ENCODE results near the gene PAIP1. TPM values are rescaled to one million over a fixed set of nuclear protein-coding genes. Genes with fewer than 3 reads are reported as not detected.
"Not testable (repeated sequence)": the region's sequence is repeated elsewhere in the genome, so short reads cannot be mapped to it uniquely, and the experiment has no call there.

PAIP1 gene
- total RNA-seq, 1 donor from 2014 or later: 62.6 TPM

- H3K4me3 ChIP-seq (ENCODE audit: low read length in 3 of 3): no peak overlapping the region
- H3K27me3 ChIP-seq (ENCODE audit: control insufficient read depth in 3 of 3, insufficient read depth in 3 of 3, low read length in 3 of 3): no peaks in the 10 kb centered on the region
- peaks cover 0 to 8% (median 0%) of the 10 kb centered on the region in 3 donors for H3K36me3 ChIP-seq (ENCODE audit: control insufficient read depth in 3 of 3, insufficient read depth in 3 of 3, low read length in 3 of 3)
- no peaks in the 10 kb centered on the region for H3K9me3 ChIP-seq (ENCODE audit: control insufficient read depth in 3 of 3, low read length in 3 of 3)
- H3K4me1 ChIP-seq (ENCODE audit: control insufficient read depth in 3 of 3, insufficient read depth in 3 of 3, low read length in 3 of 3): no peaks in the 10 kb centered on the region
- H3K9ac ChIP-seq (ENCODE audit: low read depth in 1 of 3, low read length in 3 of 3): no peak overlapping the region
- H3K27ac ChIP-seq (ENCODE audit: low read depth, low read length): no peak overlapping the region
Observed at GRCh38 chr5:43590700-43591099, 33.8 kb upstream of the PAIP1 start.

GRCh38 chr5:43589310-43589709 is 32.4 kb upstream of the PAIP1 start:
- Histone ChIP-seq H3K9ac (ENCODE audit: low read depth in 1 of 3, low read length in 3 of 3) (no peak overlapping the region), H3K36me3 (ENCODE audit: control insufficient read depth in 3 of 3, insufficient read depth in 3 of 3, low read length in 3 of 3) (peaks cover 0 to 8% (median 0%) of the 10 kb centered on the region in 3 donors), H3K4me3 (ENCODE audit: low read length in 3 of 3) (no peak overlapping the region), H3K9me3 (ENCODE audit: control insufficient read depth in 3 of 3, low read length in 3 of 3) (no peaks in the 10 kb centered on the region), H3K27ac (ENCODE audit: low read depth, low read length) (no peak overlapping the region), H3K4me1 (ENCODE audit: control insufficient read depth in 3 of 3, insufficient read depth in 3 of 3, low read length in 3 of 3) (peaks cover 0 to 4% (median 3%) of the 10 kb centered on the region in 3 donors), H3K27me3 (ENCODE audit: control insufficient read depth in 3 of 3, insufficient read depth in 3 of 3, low read length in 3 of 3) (no peaks in the 10 kb centered on the region)

- H3K9ac ChIP-seq (ENCODE audit: low read depth in 1 of 3, low read length in 3 of 3): no peak overlapping the region
- peaks cover 0 to 8% (median 0%) of the 10 kb centered on the region in 3 donors for H3K36me3 ChIP-seq (ENCODE audit: control insufficient read depth in 3 of 3, insufficient read depth in 3 of 3, low read length in 3 of 3)
- no peaks in the 10 kb centered on the region for H3K27me3 ChIP-seq (ENCODE audit: control insufficient read depth in 3 of 3, insufficient read depth in 3 of 3, low read length in 3 of 3)
- no peaks in the 10 kb centered on the region for H3K9me3 ChIP-seq (ENCODE audit: control insufficient read depth in 3 of 3, low read length in 3 of 3)
- peaks cover 0 to 5% (median 4%) of the 10 kb centered on the region in 3 donors for H3K4me1 ChIP-seq (ENCODE audit: control insufficient read depth in 3 of 3, insufficient read depth in 3 of 3, low read length in 3 of 3)
- H3K27ac ChIP-seq (ENCODE audit: low read depth, low read length): no peak overlapping the region
- no peak overlapping the region for H3K4me3 ChIP-seq (ENCODE audit: low read length in 3 of 3)
Observed at GRCh38 chr5:43588842-43589241, 32.0 kb upstream of the PAIP1 start.

- no peak overlapping the region for H3K9ac ChIP-seq (ENCODE audit: low read depth in 1 of 3, low read length in 3 of 3)
- H3K27me3 ChIP-seq (ENCODE audit: control insufficient read depth in 3 of 3, insufficient read depth in 3 of 3, low read length in 3 of 3): no peaks in the 10 kb centered on the region
- H3K27ac ChIP-seq (ENCODE audit: low read depth, low read length): no peak overlapping the region
- H3K9me3 ChIP-seq (ENCODE audit: control insufficient read depth in 3 of 3, low read length in 3 of 3): no peaks in the 10 kb centered on the region
- no peak overlapping the region for H3K4me3 ChIP-seq (ENCODE audit: low read length in 3 of 3)
- H3K36me3 ChIP-seq (ENCODE audit: control insufficient read depth in 3 of 3, insufficient read depth in 3 of 3, low read length in 3 of 3): peaks cover 2 to 10% (median 6%) of the 10 kb centered on the region in 3 donors
- peaks cover 0 to 5% (median 4%) of the 10 kb centered on the region in 3 donors for H3K4me1 ChIP-seq (ENCODE audit: control insufficient read depth in 3 of 3, insufficient read depth in 3 of 3, low read length in 3 of 3)
Observed at GRCh38 chr5:43584166-43584699, 27.4 kb upstream of the PAIP1 start.

GRCh38 chr5:43583724-43584123 is 26.8 kb upstream of the PAIP1 start:
- Histone ChIP-seq H3K4me3 (ENCODE audit: low read length in 3 of 3) (no peak overlapping the region), H3K36me3 (ENCODE audit: control insufficient read depth in 3 of 3, insufficient read depth in 3 of 3, low read length in 3 of 3) (peaks cover 2 to 10% (median 6%) of the 10 kb centered on the region in 3 donors), H3K27me3 (ENCODE audit: control insufficient read depth in 3 of 3, insufficient read depth in 3 of 3, low read length in 3 of 3) (no peaks in the 10 kb centered on the region), H3K27ac (ENCODE audit: low read depth, low read length) (no peak overlapping the region), H3K9me3 (ENCODE audit: control insufficient read depth in 3 of 3, low read length in 3 of 3) (no peaks in the 10 kb centered on the region), H3K4me1 (ENCODE audit: control insufficient read depth in 3 of 3, insufficient read depth in 3 of 3, low read length in 3 of 3) (peaks cover 0 to 5% (median 4%) of the 10 kb centered on the region in 3 donors), H3K9ac (ENCODE audit: low read depth in 1 of 3, low read length in 3 of 3) (no peak overlapping the region)

GRCh38 chr5:43582082-43583005 is 25.5 kb upstream of the PAIP1 start:
- Histone ChIP-seq H3K4me3 (ENCODE audit: low read length in 3 of 3) (no peak overlapping the region), H3K9me3 (ENCODE audit: control insufficient read depth in 3 of 3, low read length in 3 of 3) (no peaks in the 10 kb centered on the region), H3K9ac (ENCODE audit: low read depth in 1 of 3, low read length in 3 of 3) (no peak overlapping the region), H3K36me3 (ENCODE audit: control insufficient read depth in 3 of 3, insufficient read depth in 3 of 3, low read length in 3 of 3) (peaks cover 2 to 8% (median 6%) of the 10 kb centered on the region in 3 donors), H3K27me3 (ENCODE audit: control insufficient read depth in 3 of 3, insufficient read depth in 3 of 3, low read length in 3 of 3) (no peaks in the 10 kb centered on the region), H3K27ac (ENCODE audit: low read depth, low read length) (no peak overlapping the region), H3K4me1 (ENCODE audit: control insufficient read depth in 3 of 3, insufficient read depth in 3 of 3, low read length in 3 of 3) (peaks cover 0 to 5% (median 4%) of the 10 kb centered on the region in 3 donors)

GRCh38 chr5:43581398-43581797 is 24.5 kb upstream of the PAIP1 start:
- Histone ChIP-seq H3K9ac (ENCODE audit: low read depth in 1 of 3, low read length in 3 of 3) (no peak overlapping the region), H3K27ac (ENCODE audit: low read depth, low read length) (no peak overlapping the region), H3K4me1 (ENCODE audit: control insufficient read depth in 3 of 3, insufficient read depth in 3 of 3, low read length in 3 of 3) (peaks cover 0 to 5% (median 4%) of the 10 kb centered on the region in 3 donors), H3K36me3 (ENCODE audit: control insufficient read depth in 3 of 3, insufficient read depth in 3 of 3, low read length in 3 of 3) (peaks cover 2 to 6% (median 5%) of the 10 kb centered on the region in 3 donors), H3K4me3 (ENCODE audit: low read length in 3 of 3) (no peak overlapping the region), H3K27me3 (ENCODE audit: control insufficient read depth in 3 of 3, insufficient read depth in 3 of 3, low read length in 3 of 3) (no peaks in the 10 kb centered on the region), H3K9me3 (ENCODE audit: control insufficient read depth in 3 of 3, low read length in 3 of 3) (no peaks in the 10 kb centered on the region)

GRCh38 chr5:43580402-43581210 is 23.7 kb upstream of the PAIP1 start:
- H3K4me3 ChIP-seq (ENCODE audit: low read length in 3 of 3); H3K9me3 ChIP-seq (ENCODE audit: control insufficient read depth in 3 of 3, low read length in 3 of 3); H3K27me3 ChIP-seq (ENCODE audit: control insufficient read depth in 3 of 3, insufficient read depth in 3 of 3, low read length in 3 of 3); H3K27ac ChIP-seq (ENCODE audit: low read depth, low read length); H3K9ac ChIP-seq (ENCODE audit: low read depth in 1 of 3, low read length in 3 of 3); H3K4me1 ChIP-seq (ENCODE audit: control insufficient read depth in 3 of 3, insufficient read depth in 3 of 3, low read length in 3 of 3): not testable (repeated sequence)
- peaks cover 2 to 10% (median 5%) of the 10 kb centered on the region in 3 donors for H3K36me3 ChIP-seq (ENCODE audit: control insufficient read depth in 3 of 3, insufficient read depth in 3 of 3, low read length in 3 of 3)

- Histone ChIP-seq H3K9ac (ENCODE audit: low read depth in 1 of 3, low read length in 3 of 3) (peak overlapping the region in 1 of 3 donors; percentile 44), H3K36me3 (ENCODE audit: control insufficient read depth in 3 of 3, insufficient read depth in 3 of 3, low read length in 3 of 3) (peaks cover 0 to 9% (median 0%) of the 10 kb centered on the region in 3 donors), H3K27ac (ENCODE audit: low read depth, low read length) (no peak overlapping the region), H3K4me1 (ENCODE audit: control insufficient read depth in 3 of 3, insufficient read depth in 3 of 3, low read length in 3 of 3) (peaks cover 0 to 14% (median 5%) of the 10 kb centered on the region in 3 donors), H3K4me3 (ENCODE audit: low read length in 3 of 3) (no peak overlapping the region), H3K9me3 (ENCODE audit: control insufficient read depth in 3 of 3, low read length in 3 of 3) (no peaks in the 10 kb centered on the region), H3K27me3 (ENCODE audit: control insufficient read depth in 3 of 3, insufficient read depth in 3 of 3, low read length in 3 of 3) (no peaks in the 10 kb centered on the region)
Observed at GRCh38 chr5:43573058-43573457, 16.2 kb upstream of the PAIP1 start.
